DND-41 (cell line): Measurements from ENCODE around the gene HOXD12.

Experiments
- EZH2 ChIP-seq: IDR thresholded peaks from 3 replicates; pipeline ENCODE4 v1.6.1; 2012; ENCODE audit warnings: borderline replicate concordance, low read depth, mild to moderate bottlenecking, moderate library complexity, low read length, inconsistent platforms; ENCODE audit not compliant: severe bottlenecking
- TF ChIP-seq, protein P1 (sequence below): IDR thresholded peaks from 2 replicates; pipeline ENCODE4 v1.5.1; 2012; ENCODE audit warnings: borderline replicate concordance, low read length, moderate library complexity, mild to moderate bottlenecking; ENCODE audit not compliant: poor library complexity, severe bottlenecking; ENCODE audit errors: extremely low read depth

DNA sequence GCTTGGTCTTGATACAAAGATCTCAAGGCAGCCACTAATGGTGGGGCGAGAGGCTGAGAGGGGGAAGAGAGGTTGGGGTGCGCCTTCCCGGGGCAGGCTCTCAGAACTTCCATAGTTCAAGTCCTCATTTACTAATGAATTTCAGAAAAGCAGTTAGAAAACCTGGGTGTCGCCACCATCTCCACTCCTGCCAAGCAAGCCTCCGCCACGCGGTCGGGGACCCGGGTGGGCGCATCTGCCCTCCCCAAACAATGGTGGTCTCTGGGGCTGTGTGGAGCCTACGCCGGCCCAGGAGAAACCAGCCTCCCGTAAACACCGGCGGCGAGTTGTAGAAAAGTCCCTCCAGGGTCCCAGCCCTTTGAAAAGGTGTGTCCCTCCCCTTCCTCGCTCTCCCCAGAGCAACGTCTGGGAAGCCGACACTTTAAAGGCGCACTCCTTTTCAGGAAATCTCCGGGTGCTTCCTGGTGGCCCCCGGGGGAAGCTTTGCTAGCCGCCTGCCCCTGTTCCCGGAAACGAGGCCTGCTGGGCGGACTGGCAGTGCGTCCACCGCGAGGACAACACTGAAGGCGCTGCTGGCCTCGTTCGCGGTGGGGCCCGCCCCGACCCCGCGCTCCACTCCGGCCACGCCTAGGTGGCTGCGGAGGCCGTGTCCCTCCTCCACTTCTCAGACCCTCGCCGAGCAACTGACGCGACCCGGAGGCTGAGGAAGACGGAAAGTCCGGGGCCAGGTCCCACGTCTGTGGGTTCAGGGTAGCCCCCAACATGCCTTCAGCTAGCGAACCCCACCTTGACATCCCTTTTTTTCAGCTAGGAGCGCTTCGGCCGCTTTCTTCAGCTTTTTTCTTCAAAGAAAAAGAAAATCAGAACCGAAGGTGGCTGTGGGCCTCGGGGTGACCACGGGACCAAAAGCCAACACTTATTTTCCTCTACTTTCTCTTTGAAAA lies 32.7 kb upstream of the HOXD12 start:
- TF ChIP-seq, protein P1, sequence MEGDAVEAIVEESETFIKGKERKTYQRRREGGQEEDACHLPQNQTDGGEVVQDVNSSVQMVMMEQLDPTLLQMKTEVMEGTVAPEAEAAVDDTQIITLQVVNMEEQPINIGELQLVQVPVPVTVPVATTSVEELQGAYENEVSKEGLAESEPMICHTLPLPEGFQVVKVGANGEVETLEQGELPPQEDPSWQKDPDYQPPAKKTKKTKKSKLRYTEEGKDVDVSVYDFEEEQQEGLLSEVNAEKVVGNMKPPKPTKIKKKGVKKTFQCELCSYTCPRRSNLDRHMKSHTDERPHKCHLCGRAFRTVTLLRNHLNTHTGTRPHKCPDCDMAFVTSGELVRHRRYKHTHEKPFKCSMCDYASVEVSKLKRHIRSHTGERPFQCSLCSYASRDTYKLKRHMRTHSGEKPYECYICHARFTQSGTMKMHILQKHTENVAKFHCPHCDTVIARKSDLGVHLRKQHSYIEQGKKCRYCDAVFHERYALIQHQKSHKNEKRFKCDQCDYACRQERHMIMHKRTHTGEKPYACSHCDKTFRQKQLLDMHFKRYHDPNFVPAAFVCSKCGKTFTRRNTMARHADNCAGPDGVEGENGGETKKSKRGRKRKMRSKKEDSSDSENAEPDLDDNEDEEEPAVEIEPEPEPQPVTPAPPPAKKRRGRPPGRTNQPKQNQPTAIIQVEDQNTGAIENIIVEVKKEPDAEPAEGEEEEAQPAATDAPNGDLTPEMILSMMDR: no peak
- no peak for TF ChIP-seq EZH2
